GM12878 (cell line): Measurements from ENCODE around the gene RORC. TPM values are rescaled to one million over a fixed set of nuclear protein-coding genes. Genes with fewer than 3 reads are reported as not detected.

Source experiments
- ESRRA ChIP-seq: IDR thresholded peaks from 2 replicates; pipeline ENCODE4 v1.6.1; 2012; ENCODE audit warnings: mild to moderate bottlenecking, low read length, improper control_type of control experiment
- HDAC6 ChIP-seq: fragments of 200-600 bp; sonication (generic); IDR thresholded peaks from one replicate; pipeline ENCODE4 v1.8.0; 2017; ENCODE audit warnings: antibody characterized with exemption; ENCODE audit not compliant: unreplicated experiment
- JUNB ChIP-seq: IDR thresholded peaks from 2 replicates; pipeline ENCODE4 v1.6.1; 2016; ENCODE audit warnings: antibody characterized with exemption, mild to moderate bottlenecking
- MTA3 ChIP-seq: IDR thresholded peaks from 2 replicates; pipeline ENCODE4 v1.6.1; 2012; ENCODE audit warnings: low read length, inconsistent platforms, borderline replicate concordance
- NBN ChIP-seq: fragments of 450-650 bp; IDR thresholded peaks from 2 replicates; pipeline ENCODE4 v1.6.1; 2016
- POLR2A ChIP-seq: IDR thresholded peaks from 2 replicates; pipeline ENCODE4 v1.6.1; 2011; ENCODE audit warnings: low read depth, mild to moderate bottlenecking, low read length
- POLR2AphosphoS5 ChIP-seq: IDR thresholded peaks from 2 replicates; pipeline ENCODE4 v1.6.1; 2011; ENCODE audit warnings: mild to moderate bottlenecking, low read length, inconsistent platforms
- RBBP5 ChIP-seq: fragments of 200-600 bp; sonication (generic); conservative IDR thresholded peaks from 2 replicates; pipeline ENCODE4 v1.6.1; 2016
- SPI1 ChIP-seq: IDR thresholded peaks from 2 replicates; pipeline ENCODE4 v1.6.1; 2011; ENCODE audit warnings: low read depth, mild to moderate bottlenecking, low read length, moderate library complexity, borderline replicate concordance; ENCODE audit not compliant: insufficient read depth
- SREBF1 ChIP-seq: IDR thresholded peaks from 2 replicates; pipeline ENCODE4 v1.6.1; 2012; ENCODE audit warnings: mild to moderate bottlenecking, low read length
- SRF ChIP-seq, 2 experiments: IDR thresholded peaks; 2 replicates each; pipeline ENCODE4 v1.6.1; 2011; ENCODE audit warnings: low read depth in 2 of 2, low read length in 2 of 2, mild to moderate bottlenecking in 1 of 2, moderate library complexity in 1 of 2
- TCF3 ChIP-seq: IDR thresholded peaks from 2 replicates; pipeline ENCODE4 v1.6.1; 2012; ENCODE audit warnings: low read depth, mild to moderate bottlenecking, low read length, borderline replicate concordance; ENCODE audit not compliant: insufficient read depth
- polyA plus RNA-seq, 11 experiments: library from polyadenylated mRNA; depleted of rRNA in 4 of 11; unstranded in 6 of 11; stranded (reverse) in 5 of 11; fragments of >200 nt; fragmentation: Nextera tagmentation in 4 of 11; fragmentation: Illumina TruSeq in 1 of 11; extraction: Ambion mirVana in 4 of 11; extraction: Trizol in 1 of 11; gene quantifications; 1 replicate in 1 of 11; 2 replicates in 10 of 11; pipeline versions ENCODE4 v1.2.1 to v1.2.3, GENCODE V29; 2011 to 2016; ENCODE audit warnings: inconsistent platforms in 2 of 11, missing spikeins in 2 of 11, low read depth in 1 of 11
- total RNA-seq, 4 experiments: library from RNA; depleted of rRNA in 3 of 4; stranded (reverse); fragments of >200 nt in 3 of 4; fragmentation: Illumina TruSeq in 1 of 4; extraction: Trizol in 1 of 4; gene quantifications; 2 replicates each; pipeline versions ENCODE4 v1.2.1 to v1.2.3, GENCODE V29; 2013 to 2021
- TF ChIP-seq, protein P1 (sequence below): fragments of 450-650 bp; IDR thresholded peaks from 2 replicates; pipeline ENCODE4 v1.6.1; 2018; ENCODE audit warnings: mild to moderate bottlenecking, low read depth, moderate library complexity; ENCODE audit not compliant: partially characterized antibody
- TF ChIP-seq, protein P2 (sequence below): fragments of 450-650 bp; IDR thresholded peaks from 2 replicates; pipeline ENCODE4 v1.6.1; 2017; ENCODE audit warnings: mild to moderate bottlenecking, low read depth, inconsistent platforms; ENCODE audit not compliant: poor library complexity, severe bottlenecking

The RORC gene
- total and polyA plus RNA-seq, 10 of the 15 experiments (the other 5 are each of a cell fraction or from before 2014, with no cell fraction given), result not detected

DNA sequence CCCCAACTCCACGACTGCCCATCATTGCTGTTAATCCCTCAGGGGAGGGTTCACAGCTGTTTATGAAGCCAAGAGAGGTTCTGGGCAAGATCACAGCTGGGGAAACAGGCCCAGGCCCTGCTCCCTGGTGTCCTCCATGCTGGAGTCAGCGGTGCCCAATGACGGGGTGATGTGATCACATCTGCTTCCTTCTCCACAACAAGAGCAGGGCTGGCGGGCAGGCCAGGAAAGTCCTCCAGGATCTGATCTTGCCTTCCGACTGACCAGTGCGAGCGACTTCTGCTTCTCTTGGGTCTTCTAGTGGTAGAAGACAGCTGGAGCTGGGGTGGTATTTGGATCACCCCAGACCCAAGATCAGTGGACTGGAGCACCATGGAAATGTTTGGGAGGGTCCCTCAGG is 25.4 kb downstream of the RORC start (continued):
- TF ChIP-seq RBBP5 (no peak), POLR2A (no peak), HDAC6 (no peak), SRF (IDR thresholded peaks at IDR 0.05; ENCODE audit: low read depth in 2 of 2, low read length in 2 of 2) (no peak), JUNB (no peak), ESRRA (no peak), TCF3 (no peak), SREBF1 (no peak), SPI1 (no peak), NBN (no peak), MTA3 (no peak), POLR2AphosphoS5 (no peak)
- TF ChIP-seq, protein P1, sequence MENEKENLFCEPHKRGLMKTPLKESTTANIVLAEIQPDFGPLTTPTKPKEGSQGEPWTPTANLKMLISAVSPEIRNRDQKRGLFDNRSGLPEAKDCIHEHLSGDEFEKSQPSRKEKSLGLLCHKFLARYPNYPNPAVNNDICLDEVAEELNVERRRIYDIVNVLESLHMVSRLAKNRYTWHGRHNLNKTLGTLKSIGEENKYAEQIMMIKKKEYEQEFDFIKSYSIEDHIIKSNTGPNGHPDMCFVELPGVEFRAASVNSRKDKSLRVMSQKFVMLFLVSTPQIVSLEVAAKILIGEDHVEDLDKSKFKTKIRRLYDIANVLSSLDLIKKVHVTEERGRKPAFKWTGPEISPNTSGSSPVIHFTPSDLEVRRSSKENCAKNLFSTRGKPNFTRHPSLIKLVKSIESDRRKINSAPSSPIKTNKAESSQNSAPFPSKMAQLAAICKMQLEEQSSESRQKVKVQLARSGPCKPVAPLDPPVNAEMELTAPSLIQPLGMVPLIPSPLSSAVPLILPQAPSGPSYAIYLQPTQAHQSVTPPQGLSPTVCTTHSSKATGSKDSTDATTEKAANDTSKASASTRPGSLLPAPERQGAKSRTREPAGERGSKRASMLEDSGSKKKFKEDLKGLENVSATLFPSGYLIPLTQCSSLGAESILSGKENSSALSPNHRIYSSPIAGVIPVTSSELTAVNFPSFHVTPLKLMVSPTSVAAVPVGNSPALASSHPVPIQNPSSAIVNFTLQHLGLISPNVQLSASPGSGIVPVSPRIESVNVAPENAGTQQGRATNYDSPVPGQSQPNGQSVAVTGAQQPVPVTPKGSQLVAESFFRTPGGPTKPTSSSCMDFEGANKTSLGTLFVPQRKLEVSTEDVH, result no peak
- TF ChIP-seq, protein P2, sequence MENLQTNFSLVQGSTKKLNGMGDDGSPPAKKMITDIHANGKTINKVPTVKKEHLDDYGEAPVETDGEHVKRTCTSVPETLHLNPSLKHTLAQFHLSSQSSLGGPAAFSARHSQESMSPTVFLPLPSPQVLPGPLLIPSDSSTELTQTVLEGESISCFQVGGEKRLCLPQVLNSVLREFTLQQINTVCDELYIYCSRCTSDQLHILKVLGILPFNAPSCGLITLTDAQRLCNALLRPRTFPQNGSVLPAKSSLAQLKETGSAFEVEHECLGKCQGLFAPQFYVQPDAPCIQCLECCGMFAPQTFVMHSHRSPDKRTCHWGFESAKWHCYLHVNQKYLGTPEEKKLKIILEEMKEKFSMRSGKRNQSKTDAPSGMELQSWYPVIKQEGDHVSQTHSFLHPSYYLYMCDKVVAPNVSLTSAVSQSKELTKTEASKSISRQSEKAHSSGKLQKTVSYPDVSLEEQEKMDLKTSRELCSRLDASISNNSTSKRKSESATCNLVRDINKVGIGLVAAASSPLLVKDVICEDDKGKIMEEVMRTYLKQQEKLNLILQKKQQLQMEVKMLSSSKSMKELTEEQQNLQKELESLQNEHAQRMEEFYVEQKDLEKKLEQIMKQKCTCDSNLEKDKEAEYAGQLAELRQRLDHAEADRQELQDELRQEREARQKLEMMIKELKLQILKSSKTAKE, result no peak
